ENCODE results near the gene LPXN.
A peak's percentile ranks its signal among the peaks of the same experiment; 100 is the strongest.

The LPXN gene

DNA sequence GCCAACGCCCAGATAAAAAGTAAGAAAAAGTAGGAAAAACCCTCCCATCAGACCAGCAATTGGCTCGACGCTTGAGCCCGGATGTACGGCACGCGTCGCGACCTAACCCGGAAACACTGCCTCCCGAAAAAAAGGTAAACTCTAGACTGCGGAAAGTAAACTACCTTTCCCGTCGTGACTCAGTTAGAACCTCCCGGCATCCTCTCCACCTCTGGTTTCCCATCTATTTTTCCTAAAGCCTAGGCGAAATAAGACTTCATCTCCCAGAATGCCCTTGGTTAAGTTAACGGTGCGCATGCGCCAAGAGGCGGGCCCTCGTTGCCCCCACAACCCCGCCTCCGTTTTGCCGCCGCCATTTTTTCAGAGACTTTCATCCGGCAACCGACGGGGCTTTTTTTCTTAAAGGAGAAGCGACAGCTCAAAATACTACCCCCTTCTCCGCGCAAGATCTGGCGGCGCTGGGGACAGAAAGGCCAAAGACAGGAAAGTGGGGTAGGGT lies 2.5 kb upstream of the LPXN start:
- Histone ChIP-seq H3K27me3 (ENCODE audit: insufficient read depth, low read length, poor library complexity) (no peaks in the 10 kb centered on the region), H3K9ac (ENCODE audit: low read depth, low read length) (peak overlapping the region; percentile 100), H2AFZ (ENCODE audit: low read depth, low read length) (peak overlapping the region; percentile 81), H4K20me1 (ENCODE audit: insufficient read depth, low read length) (peaks cover 26% of the 10 kb centered on the region; the same call in 1 of the 2 replicates), H3K4me3 (ENCODE audit: low read depth in 1 of 2, low read length in 2 of 2) (peak overlapping the region; percentile 73 to 79), H3K36me3 (ENCODE audit: insufficient read depth, low read length) (peaks cover 5% of the 10 kb centered on the region), H3K9me3 (ENCODE audit: insufficient read depth, low read length, severe bottlenecking) (no peaks in the 10 kb centered on the region), H3K27ac (ENCODE audit: low read length) (peak overlapping the region; percentile 100), H3K4me1 (ENCODE audit: insufficient read depth, low read length) (peaks cover 70% of the 10 kb centered on the region), H3K4me2 (ENCODE audit: insufficient read depth, low read length) (peak overlapping the region; percentile 79), H3K79me2 (ENCODE audit: insufficient read depth, low read length) (peaks cover 80% of the 10 kb centered on the region)
- ATAC-seq (ENCODE audit: insufficient read depth, low read depth) = peak; percentile 66
- DNase-seq = peak; percentile 93
- TF ChIP-seq, protein P1, sequence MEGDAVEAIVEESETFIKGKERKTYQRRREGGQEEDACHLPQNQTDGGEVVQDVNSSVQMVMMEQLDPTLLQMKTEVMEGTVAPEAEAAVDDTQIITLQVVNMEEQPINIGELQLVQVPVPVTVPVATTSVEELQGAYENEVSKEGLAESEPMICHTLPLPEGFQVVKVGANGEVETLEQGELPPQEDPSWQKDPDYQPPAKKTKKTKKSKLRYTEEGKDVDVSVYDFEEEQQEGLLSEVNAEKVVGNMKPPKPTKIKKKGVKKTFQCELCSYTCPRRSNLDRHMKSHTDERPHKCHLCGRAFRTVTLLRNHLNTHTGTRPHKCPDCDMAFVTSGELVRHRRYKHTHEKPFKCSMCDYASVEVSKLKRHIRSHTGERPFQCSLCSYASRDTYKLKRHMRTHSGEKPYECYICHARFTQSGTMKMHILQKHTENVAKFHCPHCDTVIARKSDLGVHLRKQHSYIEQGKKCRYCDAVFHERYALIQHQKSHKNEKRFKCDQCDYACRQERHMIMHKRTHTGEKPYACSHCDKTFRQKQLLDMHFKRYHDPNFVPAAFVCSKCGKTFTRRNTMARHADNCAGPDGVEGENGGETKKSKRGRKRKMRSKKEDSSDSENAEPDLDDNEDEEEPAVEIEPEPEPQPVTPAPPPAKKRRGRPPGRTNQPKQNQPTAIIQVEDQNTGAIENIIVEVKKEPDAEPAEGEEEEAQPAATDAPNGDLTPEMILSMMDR (IDR thresholded peaks at IDR 0.05; ENCODE audit: borderline replicate concordance, extremely low read depth, low read length, poor library complexity, severe bottlenecking) = no peak

DNA sequence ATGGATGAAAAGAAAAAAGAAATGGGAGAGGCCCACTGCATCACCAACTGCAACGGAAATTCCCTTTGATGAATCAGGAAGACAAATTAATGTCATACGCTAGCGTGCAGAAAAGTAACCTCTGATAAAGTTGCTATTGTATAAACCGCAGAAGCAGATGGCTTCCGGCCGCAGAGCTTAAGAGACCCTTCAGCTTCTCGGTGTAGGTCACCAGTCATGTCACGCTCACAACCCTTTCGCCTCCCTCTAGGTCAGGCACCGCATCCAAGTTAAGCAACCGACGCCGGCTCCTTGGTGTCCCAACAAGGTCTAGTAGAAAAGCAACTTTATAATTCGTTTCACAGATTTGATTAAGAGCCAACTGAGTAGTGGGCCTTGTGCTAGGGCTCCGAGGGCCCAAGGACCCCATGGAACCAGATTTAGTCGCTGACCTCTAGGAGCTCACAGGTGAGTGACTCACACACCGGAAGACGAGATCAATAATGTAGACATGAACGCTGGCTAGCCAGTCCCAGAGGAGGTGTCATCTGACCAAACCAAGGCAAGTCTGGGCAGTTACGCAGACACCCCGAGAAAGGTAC lies 2.0 kb upstream of the LPXN start:
- Histone ChIP-seq H3K4me2 (ENCODE audit: insufficient read depth, low read length) (peak overlapping the region; percentile 79), H3K9ac (ENCODE audit: low read depth, low read length) (peak overlapping the region; percentile 100), H4K20me1 (ENCODE audit: insufficient read depth, low read length) (peaks cover 21% of the 10 kb centered on the region; the same call in 1 of the 2 replicates), H3K79me2 (ENCODE audit: insufficient read depth, low read length) (peaks cover 79% of the 10 kb centered on the region), H3K27ac (ENCODE audit: low read length) (peak overlapping the region; percentile 100), H2AFZ (ENCODE audit: low read depth, low read length) (peak overlapping the region; percentile 76), H3K4me3 (ENCODE audit: low read depth in 1 of 2, low read length in 2 of 2) (peak overlapping the region; percentile 41 to 79), H3K27me3 (ENCODE audit: insufficient read depth, low read length, poor library complexity) (no peaks in the 10 kb centered on the region), H3K36me3 (ENCODE audit: insufficient read depth, low read length) (peaks cover 5% of the 10 kb centered on the region), H3K4me1 (ENCODE audit: insufficient read depth, low read length) (peaks cover 71% of the 10 kb centered on the region), H3K9me3 (ENCODE audit: insufficient read depth, low read length, severe bottlenecking) (no peaks in the 10 kb centered on the region)
- peak; percentile 27 for ATAC-seq (ENCODE audit: insufficient read depth, low read depth)
- DNase-seq = peak; percentile 77
- TF ChIP-seq, protein P1 (IDR thresholded peaks at IDR 0.05; ENCODE audit: borderline replicate concordance, extremely low read depth, low read length, poor library complexity, severe bottlenecking) = no peak
- no peak for TF ChIP-seq EZH2 (IDR thresholded peaks at IDR 0.05; ENCODE audit: borderline replicate concordance, low read depth, low read length, severe bottlenecking)

DNA sequence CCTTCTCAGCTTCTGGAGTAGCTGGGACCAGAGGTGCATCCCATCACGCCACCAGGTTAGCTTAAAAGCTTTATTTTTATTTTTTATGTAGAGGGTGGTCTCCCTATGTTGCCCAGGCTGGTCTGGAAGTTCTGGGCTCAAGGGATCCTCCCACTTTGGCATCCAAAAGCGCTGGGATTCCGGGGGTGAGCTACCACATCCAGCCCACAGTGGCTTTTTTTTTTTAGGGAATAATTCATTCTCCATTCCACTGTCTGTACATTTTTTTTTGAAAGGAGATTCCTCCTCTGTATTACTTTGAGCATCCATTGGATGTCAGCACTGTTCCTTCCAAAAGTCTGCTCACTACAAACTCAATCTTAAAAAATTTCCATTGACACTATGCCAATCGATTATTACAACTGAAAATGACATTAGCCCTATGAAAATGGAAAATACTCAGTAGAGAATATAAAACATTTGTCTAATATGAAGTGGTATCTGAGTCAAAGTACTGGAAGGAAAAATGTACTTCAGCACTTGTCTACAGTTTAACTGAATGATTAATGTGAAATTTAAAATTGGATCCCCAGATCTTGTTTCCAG lies 1.3 kb upstream of the LPXN start:
- Histone ChIP-seq H3K27me3 (ENCODE audit: insufficient read depth, low read length, poor library complexity) (no peaks in the 10 kb centered on the region), H3K4me3 (ENCODE audit: low read depth in 1 of 2, low read length in 2 of 2) (peak overlapping the region; percentile 41 to 79), H3K79me2 (ENCODE audit: insufficient read depth, low read length) (peaks cover 79% of the 10 kb centered on the region), H3K9ac (ENCODE audit: low read depth, low read length) (peak overlapping the region; percentile 100), H3K27ac (ENCODE audit: low read length) (peak overlapping the region; percentile 100), H3K4me2 (ENCODE audit: insufficient read depth, low read length) (peak overlapping the region; percentile 79), H3K9me3 (ENCODE audit: insufficient read depth, low read length, severe bottlenecking) (no peaks in the 10 kb centered on the region), H3K36me3 (ENCODE audit: insufficient read depth, low read length) (peaks cover 5% of the 10 kb centered on the region), H4K20me1 (ENCODE audit: insufficient read depth, low read length) (peaks cover 17% of the 10 kb centered on the region; the same call in 1 of the 2 replicates), H2AFZ (ENCODE audit: low read depth, low read length) (no peak overlapping the region), H3K4me1 (ENCODE audit: insufficient read depth, low read length) (peaks cover 66% of the 10 kb centered on the region)
- ATAC-seq (ENCODE audit: insufficient read depth, low read depth) (no peak), DNase-seq (no peak)
- TF ChIP-seq, protein P1 (IDR thresholded peaks at IDR 0.05; ENCODE audit: borderline replicate concordance, extremely low read depth, low read length, poor library complexity, severe bottlenecking) = peak; percentile 59
- no peak for TF ChIP-seq EZH2 (IDR thresholded peaks at IDR 0.05; ENCODE audit: borderline replicate concordance, low read depth, low read length, severe bottlenecking)
